ENCODE results near the gene LRRC9.
"Not testable (repeated sequence)": the region's sequence is repeated elsewhere in the genome, so short reads cannot be mapped to it uniquely, and the experiment has no call there.

LRRC9 gene

DNA sequence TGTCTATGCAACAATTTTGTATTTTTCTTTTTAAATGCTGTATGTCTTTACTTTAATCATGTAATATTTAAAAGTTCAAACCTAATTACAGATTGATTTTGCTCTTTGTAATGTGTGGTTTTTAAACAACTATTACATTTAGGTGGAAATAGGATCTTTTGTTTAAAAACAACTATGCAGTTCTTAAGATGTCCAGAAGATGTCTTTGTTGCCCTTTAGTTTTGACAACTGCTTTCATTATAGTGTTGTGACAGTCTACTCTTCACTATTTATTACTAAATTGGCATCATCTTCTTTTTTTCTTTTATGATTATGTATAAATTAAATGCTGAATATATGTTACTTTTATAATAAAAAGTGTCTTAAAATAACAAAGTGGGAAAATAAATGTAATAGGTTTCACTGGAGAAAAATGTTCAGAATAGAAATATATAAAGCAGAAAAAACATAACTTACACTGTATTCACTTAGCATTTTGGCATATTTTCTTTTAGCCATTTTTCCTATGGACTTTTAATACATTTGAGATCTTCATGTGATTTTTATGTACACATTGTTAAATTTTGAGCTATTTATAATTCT is 144.6 kb downstream of the LRRC9 start:
- no peak for DNase-seq (ENCODE audit: low read depth)

DNA sequence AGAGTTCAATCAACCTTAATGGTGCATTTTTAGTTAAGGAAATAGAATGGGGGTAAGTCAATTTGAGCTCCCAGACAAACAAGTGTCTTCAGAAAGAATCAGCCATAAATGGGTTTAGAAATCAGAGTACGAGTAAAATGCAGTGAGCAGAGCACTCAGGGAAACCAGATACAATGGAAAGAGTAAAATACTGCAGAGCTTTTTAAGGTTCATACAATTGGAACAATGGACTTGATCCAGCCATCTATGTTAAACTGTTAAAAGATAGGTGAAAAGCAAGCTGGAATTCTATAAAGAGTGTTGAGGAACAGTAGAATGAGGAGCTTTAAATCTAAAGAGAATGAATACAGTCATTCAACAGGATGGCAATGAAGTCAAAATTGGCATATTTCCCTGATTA is 147.9 kb downstream of the LRRC9 start:
- no peak for DNase-seq (ENCODE audit: low read depth)

DNA sequence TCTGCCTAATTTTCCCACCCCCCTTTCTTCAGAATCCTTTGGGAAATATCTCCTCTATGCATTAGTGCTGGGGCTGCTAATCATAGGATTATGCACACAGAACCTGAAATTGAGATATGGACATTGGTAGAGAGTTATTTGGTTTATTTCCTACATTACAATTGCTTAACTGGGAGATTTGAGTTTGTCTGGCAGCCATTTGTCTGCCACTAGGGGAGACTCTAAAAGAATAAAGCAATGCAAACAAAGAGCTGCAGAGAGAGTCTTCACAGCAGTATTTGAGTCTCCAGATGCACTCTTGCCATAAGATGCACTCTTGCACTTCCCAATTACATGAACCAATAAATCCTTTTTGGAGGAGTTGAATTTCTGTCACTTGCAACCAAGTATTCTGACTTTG is 159.8 kb downstream of the LRRC9 start:
- no peak for DNase-seq (ENCODE audit: low read depth)

DNA sequence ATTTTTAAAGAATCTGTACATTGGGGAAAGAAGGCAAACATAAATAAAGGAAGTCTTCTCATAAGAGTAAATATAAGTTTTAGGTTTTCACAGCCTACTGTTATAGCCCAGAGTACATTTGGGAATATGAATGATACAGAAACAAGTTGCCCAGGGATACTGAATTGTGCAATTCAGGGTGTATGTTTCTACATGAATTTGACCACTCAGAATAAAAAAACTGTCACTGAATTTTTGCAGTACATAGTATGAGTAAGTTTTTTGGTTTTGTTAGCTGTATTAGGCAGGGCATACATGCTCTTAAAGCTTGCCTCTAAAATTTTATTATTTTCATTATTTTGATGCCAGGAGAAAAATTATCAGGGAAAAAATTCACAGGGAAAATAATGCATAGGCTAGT is 165.1 kb downstream of the LRRC9 start:
- no peak for DNase-seq (ENCODE audit: low read depth)

DNA sequence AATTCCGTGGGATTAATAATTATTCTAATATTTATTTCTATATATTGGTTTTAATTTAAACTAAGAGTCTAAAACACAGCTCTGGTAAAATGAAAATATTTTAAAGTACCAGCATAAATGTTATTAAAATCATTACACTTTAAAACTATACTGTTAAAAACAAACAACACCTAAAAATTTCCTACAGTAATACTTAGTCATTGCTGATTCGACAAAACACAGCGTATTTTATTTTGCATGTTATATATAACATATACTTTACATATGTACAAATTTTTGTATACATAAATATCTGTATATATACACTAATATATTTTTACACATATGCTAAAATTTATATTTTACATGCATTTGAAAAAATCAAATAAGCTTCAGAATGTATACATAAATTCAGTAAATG is 165.7 kb downstream of the LRRC9 start:
- DNase-seq (ENCODE audit: low read depth) = no peak

DNA sequence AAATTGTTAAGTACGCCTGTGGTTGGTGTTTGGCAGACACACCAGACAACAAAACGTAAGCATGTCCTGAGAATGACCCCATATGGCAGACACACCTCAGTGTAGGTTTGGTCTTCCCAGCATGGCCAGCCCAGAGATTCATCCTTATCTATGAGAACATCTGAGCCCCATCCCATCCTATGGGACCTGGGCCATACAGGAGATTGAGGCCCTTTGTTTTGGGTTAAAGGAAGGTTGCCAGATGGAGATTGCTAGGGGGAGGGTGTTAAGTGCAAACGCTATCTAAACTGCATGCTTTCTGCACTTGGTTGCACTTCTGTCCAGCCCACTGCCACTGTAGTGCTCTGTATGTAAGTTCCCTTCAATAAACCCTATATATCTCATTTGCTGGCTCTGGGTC is 167.7 kb downstream of the LRRC9 start:
- DNase-seq (ENCODE audit: low read depth) = no peak

- no peak for DNase-seq (ENCODE audit: low read depth)
These were observed 169.3 kb downstream of the LRRC9 start for GRCh38 chr14:60089221-60089620.

- no peak for DNase-seq (ENCODE audit: low read depth)
These were observed 171.0 kb downstream of the LRRC9 start for GRCh38 chr14:60090864-60091519.

GRCh38 chr14:60091550-60092525 is 171.9 kb downstream of the LRRC9 start, which contains the start of gene PCNX4:
Gene PCNX4, plus strand, starts transcription at chr14:60091923. Its CDS starts 15,716 bp downstream, at chr14:60107639.
- DNase-seq (ENCODE audit: low read depth) = peak; percentile 93

GRCh38 chr14:60092526-60092920 is 172.6 kb downstream of the LRRC9 start:
- DNase-seq (ENCODE audit: low read depth) = no peak

DNA sequence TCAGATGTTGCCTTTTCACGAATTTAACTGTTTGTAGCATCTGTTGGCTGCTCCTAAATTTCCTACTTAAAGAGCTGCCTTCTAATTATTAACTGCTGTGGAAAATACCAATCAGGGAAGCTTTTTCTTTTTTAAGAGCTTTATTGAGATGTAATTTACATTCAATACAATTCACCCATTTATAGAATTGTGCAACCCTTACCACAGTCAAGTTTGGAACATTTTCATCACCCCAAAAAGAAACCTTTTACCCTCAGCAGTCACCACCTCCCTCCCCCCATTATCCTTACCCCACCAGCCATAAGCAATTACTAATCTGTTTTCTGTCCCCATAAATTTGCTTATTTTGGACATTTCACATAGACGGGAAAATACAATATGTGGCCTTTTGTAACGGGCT is 173.1 kb downstream of the LRRC9 start:
- no peak for DNase-seq (ENCODE audit: low read depth)

DNA sequence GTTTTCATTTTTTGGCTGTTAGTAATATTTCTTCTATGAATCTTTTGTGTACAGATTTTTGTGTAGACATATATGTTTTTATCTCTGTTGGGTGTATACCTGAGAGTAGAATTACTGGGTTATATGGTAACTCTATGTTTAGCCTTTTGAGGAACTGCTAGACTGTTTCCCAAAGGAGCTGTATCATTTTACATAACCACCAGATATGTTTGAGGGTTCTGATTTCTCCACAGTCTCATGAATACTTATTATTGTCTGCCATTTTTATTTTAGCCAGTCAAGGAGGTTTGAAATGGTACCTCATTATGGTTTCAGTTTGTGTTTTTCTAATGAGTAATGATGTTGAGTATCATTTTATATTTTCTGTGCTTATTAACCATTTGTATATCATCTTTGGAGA is 173.7 kb downstream of the LRRC9 start:
- DNase-seq (ENCODE audit: low read depth) = no peak

GRCh38 chr14:60094306-60094897 is 174.5 kb downstream of the LRRC9 start:
- no peak for DNase-seq (ENCODE audit: low read depth)

DNA sequence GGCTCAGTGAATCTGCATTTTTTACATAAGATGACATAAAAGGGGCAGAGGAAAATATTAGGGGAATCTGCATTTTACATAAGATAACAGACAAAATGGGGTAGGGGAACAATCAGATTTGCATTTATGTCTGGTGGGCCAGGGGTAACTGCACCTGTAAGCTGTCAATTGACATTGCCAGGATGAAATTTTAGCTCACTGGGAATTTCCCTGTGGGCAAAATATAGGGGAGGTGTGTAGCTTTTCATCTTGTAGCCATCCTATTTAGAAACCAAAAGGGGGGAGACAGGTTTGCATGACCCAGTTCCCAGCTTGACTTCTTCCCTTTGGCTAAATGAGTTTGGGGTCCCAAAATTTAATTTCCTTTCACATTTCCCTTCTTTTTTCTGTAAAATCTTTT is 175.3 kb downstream of the LRRC9 start:
- DNase-seq (ENCODE audit: low read depth) = no peak

- DNase-seq (ENCODE audit: low read depth) = no peak
These were observed 176.0 kb downstream of the LRRC9 start for GRCh38 chr14:60095781-60096450.

- no peak for DNase-seq (ENCODE audit: low read depth)
These were observed 178.0 kb downstream of the LRRC9 start for GRCh38 chr14:60097974-60098373.

- not testable (repeated sequence) for DNase-seq (ENCODE audit: low read depth)
These were observed 179.9 kb downstream of the LRRC9 start for GRCh38 chr14:60099855-60100254.

GRCh38 chr14:60101786-60102185 is 181.8 kb downstream of the LRRC9 start:
- DNase-seq (ENCODE audit: low read depth) = no peak

DNA sequence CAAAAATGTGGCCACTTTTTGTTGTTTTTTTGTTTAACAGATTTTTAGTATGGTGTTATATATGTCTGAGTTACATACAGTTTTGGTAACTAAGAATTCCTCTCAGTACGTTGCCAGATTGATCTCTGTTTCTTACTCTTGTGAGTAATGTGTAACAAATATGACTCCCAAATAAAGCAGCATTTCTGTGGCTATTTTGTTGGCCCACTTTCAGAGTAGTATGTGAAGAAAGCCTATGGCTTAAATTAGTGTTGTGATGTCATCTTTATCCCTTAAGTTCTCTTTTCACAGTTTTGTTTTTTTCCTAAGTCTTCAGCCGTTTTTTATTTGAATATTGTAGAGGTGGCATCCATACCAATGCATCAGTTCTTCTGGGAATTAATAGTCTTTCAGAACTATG is 182.4 kb downstream of the LRRC9 start:
- peak; percentile 68 for DNase-seq (ENCODE audit: low read depth)

- no peak for DNase-seq (ENCODE audit: low read depth)
These were observed 186.4 kb downstream of the LRRC9 start for GRCh38 chr14:60106339-60106738.

- DNase-seq (ENCODE audit: low read depth) = no peak
These were observed 187.5 kb downstream of the LRRC9 start for GRCh38 chr14:60107477-60107876.

GRCh38 chr14:60111732-60112131 is 191.8 kb downstream of the LRRC9 start:
- DNase-seq (ENCODE audit: low read depth) = no peak

All from GM04503 (cell line).